B cell (primary cell): ENCODE measurements around the gene TGFBR1. TPM values are rescaled to one million over a fixed set of nuclear protein-coding genes. Genes with fewer than 3 reads are reported as not detected.
A peak's percentile ranks its signal among the peaks of the same experiment; 100 is the strongest.

Experiments
- ATAC-seq: fragments of 200-7000 bp; cut with Tn5 transposase; one replicate; pipeline ENCODE4 v1.10.0; 2021; ENCODE audit warnings: low read depth, mild to moderate bottlenecking, moderate number of reproducible peaks, moderate library complexity
- CTCF ChIA-PET: fragments of 350-600 bp; sonication (Branson Sonifier 250); formaldehyde crosslinking; loops from one replicate; lab custom pipeline; 2021; ENCODE audit warnings: antibody characterized with exemption, inconsistent platforms; lab: Charles Lee
- POLR2A ChIA-PET: fragments of 350-600 bp; sonication (Branson Sonifier 250); formaldehyde crosslinking; loops from one replicate; lab custom pipeline; 2021; ENCODE audit warnings: antibody characterized with exemption; lab: Charles Lee
- DNase-seq: peaks from one replicate; pipeline ENCODE4 v3.0.0; 2013
- H2AFZ ChIP-seq: 2 replicates; pipeline ENCODE4 v1.6.1; 2012; ENCODE audit warnings: mild to moderate bottlenecking, low read depth, low read length; ENCODE audit not compliant: insufficient read depth, poor library complexity, severe bottlenecking
- H3K27ac ChIP-seq, 2 donors: 1 replicate in 1 of 2; 2 replicates in 1 of 2; pipeline ENCODE4 v1.5.1; 2012 to 2013; ENCODE audit warnings: low read length in 2 of 2, mild to moderate bottlenecking in 2 of 2, moderate library complexity in 1 of 2
- H3K27me3 ChIP-seq, 4 experiments: fragments of 200-600 bp in 1 of 4; sonication (generic) in 1 of 4; replicated peaks in 1 of 4; 1 replicate in 2 of 4; 2 replicates in 2 of 4; pipeline versions ENCODE4 v1.6.1 to v1.7.0; 2013 to 2016; ENCODE audit warnings: low read length in 3 of 4, mild to moderate bottlenecking in 2 of 4, mixed read lengths in 1 of 4, moderate library complexity in 1 of 4; ENCODE audit not compliant: insufficient read depth in 4 of 4, control insufficient read depth in 3 of 4; ENCODE audit errors: control extremely low read depth in 1 of 4
- H3K36me3 ChIP-seq, 2 experiments: replicated peaks in 1 of 2; 1 replicate in 1 of 2; 2 replicates in 1 of 2; pipeline versions ENCODE4 v1.6.1 to v1.7.1; 2013; ENCODE audit warnings: low read length in 1 of 2; ENCODE audit not compliant: insufficient read depth in 2 of 2, control insufficient read depth in 1 of 2; ENCODE audit errors: control extremely low read depth in 1 of 2, extremely low read depth in 1 of 2
- H3K4me1 ChIP-seq, 2 donors: fragments of 200-600 bp in 1 of 2; sonication (generic) in 1 of 2; 1 replicate in 1 of 2; 2 replicates in 1 of 2; pipeline versions ENCODE4 v1.5.1 to v1.6.1; 2013 to 2017; ENCODE audit warnings: low read length in 2 of 2; ENCODE audit not compliant: control insufficient read depth in 2 of 2, insufficient read depth in 2 of 2
- H3K4me2 ChIP-seq: replicated peaks from 2 replicates; pipeline ENCODE3; 2012; ENCODE audit warnings: mild to moderate bottlenecking, low read depth, low read length; ENCODE audit not compliant: poor library complexity, severe bottlenecking
- H3K4me3 ChIP-seq, 5 experiments: fragments of 200-600 bp in 1 of 5; sonication (generic) in 1 of 5; 1 replicate in 3 of 5; 2 replicates in 2 of 5; pipeline versions ENCODE4 v1.5.1 to v1.7.0; 2011 to 2016; ENCODE audit warnings: low read length in 4 of 5, mild to moderate bottlenecking in 4 of 5, low read depth in 2 of 5, control low read depth in 1 of 5, moderate library complexity in 1 of 5; ENCODE audit not compliant: insufficient read depth in 1 of 5; ENCODE audit errors: control extremely low read depth in 1 of 5, extremely low read depth in 1 of 5
- H3K79me2 ChIP-seq: fragments of 200-600 bp; sonication (generic); one replicate; pipeline ENCODE4 v1.6.0; 2016; ENCODE audit warnings: low read length; ENCODE audit not compliant: control insufficient read depth, insufficient read depth
- H3K9ac ChIP-seq: fragments of 200-600 bp; sonication (generic); 2 replicates; pipeline ENCODE4 v1.6.1; 2017; ENCODE audit warnings: mild to moderate bottlenecking, low read length, moderate library complexity
- H3K9me3 ChIP-seq, 3 donors: one replicate each; pipeline versions ENCODE4 v1.6.1 to v1.7.1; 2013; ENCODE audit warnings: low read length in 2 of 3; ENCODE audit not compliant: control insufficient read depth in 2 of 3, insufficient read depth in 1 of 3; ENCODE audit errors: control extremely low read depth in 1 of 3
- H4K20me1 ChIP-seq: 2 replicates; pipeline ENCODE4 v1.6.0; 2012; ENCODE audit warnings: mild to moderate bottlenecking, low read length; ENCODE audit not compliant: insufficient read depth, control insufficient read depth, poor library complexity, severe bottlenecking
- H3K27ac Mint-ChIP-seq: one replicate; pipeline ENCODE4 v1.8.0; 2021; ENCODE audit warnings: mixed read lengths
- H3K27me3 Mint-ChIP-seq: one replicate; pipeline ENCODE4 v1.8.0; 2021; ENCODE audit warnings: mixed read lengths
- H3K4me1 Mint-ChIP-seq: one replicate; pipeline ENCODE4 v1.8.0; 2021; ENCODE audit warnings: mixed read lengths
- H3K4me3 Mint-ChIP-seq: one replicate; pipeline ENCODE4 v1.8.0; 2021; ENCODE audit warnings: mixed read lengths
- H3K9me3 Mint-ChIP-seq: one replicate; pipeline ENCODE4 v1.8.0; 2022; ENCODE audit warnings: mixed read lengths; ENCODE audit not compliant: insufficient read depth
- CTCF ChIP-seq: fragments of 200-600 bp; IDR thresholded peaks from one replicate; pipeline ENCODE4 v1.8.0; 2022; ENCODE audit warnings: antibody characterized with exemption, mild to moderate bottlenecking
- EZH2 ChIP-seq: IDR thresholded peaks from 2 replicates; pipeline ENCODE4 v1.6.1; 2012; ENCODE audit warnings: borderline replicate concordance, low read depth, mild to moderate bottlenecking, moderate library complexity, low read length; ENCODE audit not compliant: insufficient read depth, poor library complexity, severe bottlenecking
- WGBS: methylation state at CpG from one replicate; pipeline ENCODE4 v1.1.5; 2013; ENCODE audit warnings: missing lambda C conversion rate; ENCODE audit not compliant: insufficient coverage; 5-methylcytosine and 5-hydroxymethylcytosine counted together
- intact Hi-C: fragments of 100-400 bp; cut with micrococcal nuclease; formaldehyde crosslinking; loops from one replicate; pipeline ENCODE4 v1.10.0; 2022
- polyA plus RNA-seq: library from polyadenylated mRNA; depleted of rRNA; stranded (reverse); fragments of >200 nt; gene quantifications from 2 replicates; pipeline ENCODE4 v1.2.3, GENCODE V29; 2012
- total RNA-seq, 2 donors: library from RNA; stranded (reverse); fragments of 120-200 nt in 1 of 2; gene quantifications; 1 replicate in 1 of 2; 2 replicates in 1 of 2; pipeline versions ENCODE4 v1.2.3 to v1.2.4, GENCODE V29; 2013 to 2022

The TGFBR1 gene
- total and polyA plus RNA-seq, 2 donors (not counting 1 experiment from before 2014, with no cell fraction given): 3.0 to 60.7 TPM

DNA sequence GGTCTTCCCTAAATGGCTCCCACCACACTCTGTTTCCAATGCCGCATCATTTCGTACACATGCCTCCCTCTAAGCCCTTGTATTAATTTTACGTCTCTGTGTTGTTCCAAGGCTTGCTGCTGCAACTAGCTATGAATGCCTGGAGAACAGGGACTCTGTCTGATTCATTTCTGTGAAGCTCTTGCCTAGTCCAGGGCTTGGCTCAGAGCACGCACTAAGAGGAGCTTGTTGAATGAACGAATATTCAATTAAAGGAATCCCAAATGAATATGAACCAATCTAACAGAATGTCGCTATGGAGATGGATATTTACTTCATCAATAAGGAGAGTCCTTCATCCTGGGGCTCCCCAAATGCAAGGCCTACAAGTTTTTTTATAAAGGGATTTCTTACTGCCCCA is 55.3 kb downstream of the TGFBR1 start:
- Histone ChIP-seq H3K27ac (no peak overlapping the region), H3K4me2 (no peak overlapping the region), H4K20me1 (no peaks in the 10 kb centered on the region), H3K36me3 (no peaks in the 10 kb centered on the region), H3K27me3 (no peaks in the 10 kb centered on the region), H3K79me2 (no peaks in the 10 kb centered on the region), H3K4me3 (no peak overlapping the region), H3K4me1 (no peaks in the 10 kb centered on the region), H3K9me3 (peaks cover 0 to 4% (median 0%) of the 10 kb centered on the region in 3 donors), H3K9ac (no peak overlapping the region), H2AFZ (no peak overlapping the region)
- CTCF ChIA-PET: interaction anchor here (0.9 to 10.1 kb wide), 7 partner anchors 26 to 1164 kb away, joined by 3 to 185 read pairs (median 5); no protein-coding TSS in a partner anchor
- Mint-ChIP-seq H3K9me3 (no peaks in the 10 kb centered on the region), H3K4me3 (no peak overlapping the region), H3K27ac (no peak overlapping the region), H3K4me1 (peaks cover 17% of the 10 kb centered on the region), H3K27me3 (no peaks in the 10 kb centered on the region)
- intact Hi-C loops: loop anchor here (5.0 to 10.0 kb wide), 3 partner anchors 65 to 1275 kb away; partner anchors contain the start of genes ALG2, NR4A3 and SEC61B
- DNase-seq (no peak), ATAC-seq (no peak)
- POLR2A ChIA-PET: no interaction called here
- TF ChIP-seq EZH2 (no peak), CTCF (no peak)
- 91% methylated on average over 3 of the region's 6 CpGs for WGBS

DNA sequence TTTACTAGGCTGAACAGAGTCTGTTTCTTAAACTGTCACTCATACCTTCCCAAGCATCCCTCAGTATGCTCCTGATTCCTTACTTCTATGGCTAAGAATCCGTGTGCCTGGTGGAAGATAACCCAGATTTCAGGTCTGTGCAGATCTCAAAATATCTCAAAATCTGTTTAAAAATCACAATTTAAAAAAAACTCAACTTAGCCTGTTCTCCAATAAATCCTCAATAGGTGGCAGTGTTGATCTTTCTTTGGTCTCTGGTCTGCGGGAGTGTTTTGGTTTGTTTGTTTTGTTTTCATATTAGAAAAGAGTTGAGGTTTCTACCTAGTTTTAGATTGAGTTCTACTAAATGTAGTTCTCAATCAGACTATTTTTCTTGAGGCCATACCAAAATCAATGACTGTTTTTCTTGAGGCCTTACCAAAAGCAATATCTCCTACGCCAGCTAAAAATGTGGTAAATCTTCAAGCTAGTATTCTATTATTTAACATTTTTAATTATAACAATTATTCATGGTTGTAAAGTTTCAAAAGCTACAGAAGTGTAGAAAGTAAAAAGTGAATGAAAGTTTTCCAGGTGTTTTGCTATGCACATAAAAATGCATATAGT is 57.9 kb downstream of the TGFBR1 start:
- no peaks in the 10 kb centered on the region for H3K27me3 Mint-ChIP-seq
- Histone ChIP-seq H3K4me2 (peak overlapping the region; percentile 36), H3K4me3 (no peak overlapping the region), H3K9me3 (peaks cover 0 to 4% (median 0%) of the 10 kb centered on the region in 3 donors), H3K36me3 (no peaks in the 10 kb centered on the region), H3K4me1 (peaks cover 8 to 9% of the 10 kb centered on the region in 2 donors), H3K9ac (no peak overlapping the region), H3K79me2 (no peaks in the 10 kb centered on the region), H3K27ac (no peak overlapping the region), H2AFZ (peak overlapping the region; percentile 20), H3K27me3 (no peaks in the 10 kb centered on the region), H4K20me1 (no peaks in the 10 kb centered on the region)
- ChIA-PET CTCF (interaction anchor here (0.6 to 10.1 kb wide), 33 partner anchors 10 to 1433 kb away, joined by 3 to 185 read pairs (median 5); partner anchors contain the start of genes ALG2, NR4A3 and SEC61B), POLR2A (no interaction called here)
- no peak overlapping the region for H3K27ac Mint-ChIP-seq
- intact Hi-C loops: loop anchor here (1.0 to 10.0 kb wide), 7 partner anchors 21 to 1272 kb away; partner anchors contain the start of genes ALG2, NR4A3 and SEC61B
- peak; percentile 59 for ATAC-seq
- WGBS: 0% methylated on average over 1 of the region's 3 CpGs
- peak; percentile 69 for DNase-seq
- no peak for TF ChIP-seq EZH2
- peak; percentile 82 for TF ChIP-seq CTCF
- no peaks in the 10 kb centered on the region for H3K9me3 Mint-ChIP-seq
- peak overlapping the region; percentile 27 for H3K4me3 Mint-ChIP-seq
- H3K4me1 Mint-ChIP-seq: peaks cover 37% of the 10 kb centered on the region
